Measurements from ENCODE around the gene CDH4. TPM values are rescaled to one million over a fixed set of nuclear protein-coding genes. Genes with fewer than 3 reads are reported as not detected.

CDH4 gene
- total and polyA plus RNA-seq, 11 donors, result 0.04 to 0.54 (median 0.08) TPM; not detected in 1

- no peak overlapping the region for H3K4me3 ChIP-seq
- intact Hi-C loops (cut with DNase I), result no loop called here
- WGBS, 4 donors, result 83 to 87% (median 84%) methylated on average over 25 of the region's 25 CpGs
- no peak overlapping the region for H3K27ac ChIP-seq
- TF ChIP-seq CTCF (IDR thresholded peaks at IDR 0.05) (no peak), POLR2A (IDR thresholded peaks at IDR 0.05) (no peak)
- ATAC-seq, result no peak
- no peaks in the 10 kb centered on the region for H3K9me3 ChIP-seq
- DNase-seq, result no peak
- no peaks in the 10 kb centered on the region for H3K4me1 ChIP-seq
- H3K36me3 ChIP-seq, result no peaks in the 10 kb centered on the region
- H3K27me3 ChIP-seq, result peaks cover 0 to 3% (median 0%) of the 10 kb centered on the region in 9 donors
Observed at GRCh38 chr20:61537239-61538182, 285.4 kb downstream of the CDH4 start.

- Histone ChIP-seq H3K27ac (no peak overlapping the region), H3K9me3 (no peaks in the 10 kb centered on the region), H3K4me3 (no peak overlapping the region), H3K27me3 (peaks cover 0 to 3% (median 0%) of the 10 kb centered on the region in 9 donors), H3K36me3 (no peaks in the 10 kb centered on the region), H3K4me1 (no peaks in the 10 kb centered on the region)
- intact Hi-C loops (cut with DNase I), result no loop called here
- TF ChIP-seq CTCF (IDR thresholded peaks at IDR 0.05) (no peak), POLR2A (IDR thresholded peaks at IDR 0.05) (no peak)
- no peak for DNase-seq
- ATAC-seq, result peak in 1 of 4 donors; percentile 9
- 70 to 81% (median 73%) methylated on average over 13 to 14 of the region's 14 CpGs for WGBS, 4 donors
Observed at GRCh38 chr20:61538183-61538942, 286.3 kb downstream of the CDH4 start.

GRCh38 chr20:61538943-61539265, 286.8 kb downstream of the CDH4 start:
- H3K36me3 ChIP-seq, result no peaks in the 10 kb centered on the region
- no peak overlapping the region for H3K27ac ChIP-seq
- no peak for TF ChIP-seq POLR2A (IDR thresholded peaks at IDR 0.05)
- H3K27me3 ChIP-seq, result peaks cover 0 to 3% (median 0%) of the 10 kb centered on the region in 9 donors
- no peak for DNase-seq
- no peaks in the 10 kb centered on the region for H3K9me3 ChIP-seq
- intact Hi-C loops (cut with DNase I), result no loop called here
- no peak for ATAC-seq
- no peak overlapping the region for H3K4me3 ChIP-seq
- 82 to 100% (median 88%) methylated on average over 4 to 8 of the region's 8 CpGs for WGBS, 4 donors
- no peaks in the 10 kb centered on the region for H3K4me1 ChIP-seq

GRCh38 chr20:61539706-61540360, 287.8 kb downstream of the CDH4 start:
- Histone ChIP-seq H3K9me3 (no peaks in the 10 kb centered on the region), H3K36me3 (no peaks in the 10 kb centered on the region), H3K4me3 (no peak overlapping the region), H3K4me1 (no peaks in the 10 kb centered on the region), H3K27ac (no peak overlapping the region), H3K27me3 (peaks cover 0 to 3% (median 0%) of the 10 kb centered on the region in 9 donors)
- TF ChIP-seq POLR2A (IDR thresholded peaks at IDR 0.05) (no peak), CTCF (IDR thresholded peaks at IDR 0.05) (no peak)
- intact Hi-C loops (cut with DNase I), result no loop called here
- WGBS, 4 donors, result 85 to 89% (median 87%) methylated on average over 19 of the region's 19 CpGs
- ATAC-seq (no peak), DNase-seq (no peak)
